GM12878 (cell line): ENCODE data around the gene TMEM179B. TPM values are rescaled to one million over a fixed set of nuclear protein-coding genes. Genes with fewer than 3 reads are reported as not detected.
A peak's percentile ranks its signal among the peaks of the same experiment; 100 is the strongest.

Source experiments
- ATF7 ChIP-seq: fragments of 450-650 bp; IDR thresholded peaks from 2 replicates; pipeline ENCODE4 v1.6.1; 2016; ENCODE audit warnings: low read depth, mild to moderate bottlenecking
- EED ChIP-seq: sonication (generic); IDR thresholded peaks from 2 replicates; pipeline ENCODE4 v1.6.1; 2016; ENCODE audit warnings: antibody characterized with exemption, low read depth
- HCFC1 ChIP-seq: fragments of 150-350 bp; IDR thresholded peaks from 2 replicates; pipeline ENCODE4 v1.6.1; 2014; ENCODE audit warnings: low read length
- JUNB ChIP-seq: IDR thresholded peaks from 2 replicates; pipeline ENCODE4 v1.6.1; 2016; ENCODE audit warnings: antibody characterized with exemption, mild to moderate bottlenecking
- JUND ChIP-seq: IDR thresholded peaks from 2 replicates; pipeline ENCODE4 v1.6.1; 2012; ENCODE audit warnings: low read depth, mild to moderate bottlenecking, low read length, improper control_type of control experiment, moderate library complexity
- MYB ChIP-seq: fragments of 150-350 bp; IDR thresholded peaks from 2 replicates; pipeline ENCODE4 v1.6.1; 2014; ENCODE audit warnings: mild to moderate bottlenecking, low read depth, low read length, borderline replicate concordance
- MYC ChIP-seq: IDR thresholded peaks from 2 replicates; pipeline ENCODE4 v1.6.1; 2011; ENCODE audit warnings: mild to moderate bottlenecking, low read length, moderate library complexity, inconsistent platforms; ENCODE audit not compliant: insufficient read depth, insufficient replicate concordance, insufficient read length, severe bottlenecking
- NFYB ChIP-seq: IDR thresholded peaks from 2 replicates; pipeline ENCODE4 v1.6.1; 2011; ENCODE audit warnings: low read depth, mild to moderate bottlenecking, low read length, improper control_type of control experiment, moderate library complexity; ENCODE audit not compliant: insufficient read depth
- PML ChIP-seq: IDR thresholded peaks from 2 replicates; pipeline ENCODE4 v1.6.1; 2012; ENCODE audit warnings: low read length, inconsistent platforms
- POLR2AphosphoS2 ChIP-seq: IDR thresholded peaks from 2 replicates; pipeline ENCODE4 v1.6.1; 2011; ENCODE audit warnings: low read depth, mild to moderate bottlenecking, low read length, improper control_type of control experiment, moderate library complexity
- RAD51 ChIP-seq: fragments of 450-650 bp; IDR thresholded peaks from 2 replicates; pipeline ENCODE4 v1.6.1; 2016; ENCODE audit warnings: moderate library complexity, mild to moderate bottlenecking, inconsistent platforms
- RB1 ChIP-seq: fragments of 450-650 bp; formaldehyde crosslinking; IDR thresholded peaks from 2 replicates; pipeline ENCODE4 v1.6.1; 2017; ENCODE audit warnings: mild to moderate bottlenecking, borderline replicate concordance
- SPI1 ChIP-seq: IDR thresholded peaks from 2 replicates; pipeline ENCODE4 v1.6.1; 2011; ENCODE audit warnings: low read depth, mild to moderate bottlenecking, low read length, moderate library complexity, borderline replicate concordance; ENCODE audit not compliant: insufficient read depth
- SREBF1 ChIP-seq: IDR thresholded peaks from 2 replicates; pipeline ENCODE4 v1.6.1; 2012; ENCODE audit warnings: mild to moderate bottlenecking, low read length
- TCF12 ChIP-seq: IDR thresholded peaks from 2 replicates; pipeline ENCODE4 v1.6.1; 2011; ENCODE audit warnings: low read depth, mild to moderate bottlenecking, low read length
- ZZZ3 ChIP-seq: IDR thresholded peaks from 2 replicates; pipeline ENCODE4 v1.6.1; 2011; ENCODE audit warnings: low read depth; ENCODE audit not compliant: control insufficient read depth, insufficient read length
- polyA plus RNA-seq, 11 experiments: library from polyadenylated mRNA; depleted of rRNA in 4 of 11; unstranded in 6 of 11; stranded (reverse) in 5 of 11; fragments of >200 nt; fragmentation: Nextera tagmentation in 4 of 11; fragmentation: Illumina TruSeq in 1 of 11; extraction: Ambion mirVana in 4 of 11; extraction: Trizol in 1 of 11; gene quantifications; 1 replicate in 1 of 11; 2 replicates in 10 of 11; pipeline versions ENCODE4 v1.2.1 to v1.2.3, GENCODE V29; 2011 to 2016; ENCODE audit warnings: inconsistent platforms in 2 of 11, missing spikeins in 2 of 11, low read depth in 1 of 11
- total RNA-seq, 4 experiments: library from RNA; depleted of rRNA in 3 of 4; stranded (reverse); fragments of >200 nt in 3 of 4; fragmentation: Illumina TruSeq in 1 of 4; extraction: Trizol in 1 of 4; gene quantifications; 2 replicates each; pipeline versions ENCODE4 v1.2.1 to v1.2.3, GENCODE V29; 2013 to 2021
- TF ChIP-seq, protein P1 (sequence below): fragments of 450-650 bp; IDR thresholded peaks from 2 replicates; pipeline ENCODE4 v1.6.1; 2017; ENCODE audit warnings: mild to moderate bottlenecking, moderate library complexity
- TF ChIP-seq, protein P2 (sequence below): fragments of 450-650 bp; IDR thresholded peaks from 2 replicates; pipeline ENCODE4 v1.6.1; 2016; ENCODE audit warnings: mild to moderate bottlenecking
- TF ChIP-seq, protein P3 (sequence below): fragments of 450-650 bp; IDR thresholded peaks from 2 replicates; pipeline ENCODE4 v1.6.1; 2016; ENCODE audit warnings: mild to moderate bottlenecking, moderate library complexity, borderline replicate concordance

TMEM179B gene
- total and polyA plus RNA-seq, 10 of the 15 experiments (the other 5 are each of a cell fraction or from before 2014, with no cell fraction given): 21.7 to 82.4 (median 42.0) TPM

DNA sequence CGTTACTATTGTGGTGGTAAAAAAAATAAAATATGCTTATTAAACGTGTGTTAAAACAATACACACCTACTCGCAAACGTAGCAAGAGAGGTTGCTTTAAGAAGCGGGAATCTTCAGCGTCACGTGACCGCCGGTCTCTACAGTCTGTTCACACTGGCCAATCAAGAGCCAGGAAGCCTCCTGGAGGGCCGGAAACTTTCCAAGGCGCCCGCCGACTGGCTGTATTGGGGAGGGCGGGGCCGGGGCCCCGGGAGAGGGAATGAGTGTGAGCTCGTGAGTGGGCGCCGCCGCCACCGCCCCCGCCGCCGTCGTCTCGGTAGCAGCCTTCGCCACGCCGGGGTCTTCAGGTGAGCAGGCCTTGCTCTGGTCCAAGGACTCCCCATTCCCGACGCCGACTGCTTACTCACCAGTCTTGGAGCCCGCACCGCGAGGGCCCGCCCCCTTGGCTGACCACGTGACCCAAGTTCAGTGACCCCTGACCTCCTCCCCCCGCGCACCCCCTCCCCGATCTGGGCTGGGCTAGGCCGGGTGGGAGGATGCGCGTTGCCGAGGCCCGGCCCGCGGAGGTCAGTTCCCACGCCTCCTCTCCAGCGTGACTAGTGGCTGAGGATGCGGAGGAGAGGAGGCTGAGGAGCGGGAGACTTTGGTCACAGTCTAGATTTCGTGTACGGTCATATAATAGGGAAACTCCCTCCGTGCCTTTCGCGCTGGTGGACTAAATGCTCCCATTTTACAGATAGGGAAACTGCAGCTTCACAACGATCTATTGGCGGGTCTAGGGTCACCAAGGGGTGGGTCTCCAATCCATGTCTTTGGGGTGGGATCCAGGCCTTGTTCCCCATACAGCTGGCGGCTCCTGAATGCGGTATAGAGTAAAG is 15.8 kb upstream of the TMEM179B start, which contains the start of gene TAF6L (continued):
- TF ChIP-seq, protein P1, sequence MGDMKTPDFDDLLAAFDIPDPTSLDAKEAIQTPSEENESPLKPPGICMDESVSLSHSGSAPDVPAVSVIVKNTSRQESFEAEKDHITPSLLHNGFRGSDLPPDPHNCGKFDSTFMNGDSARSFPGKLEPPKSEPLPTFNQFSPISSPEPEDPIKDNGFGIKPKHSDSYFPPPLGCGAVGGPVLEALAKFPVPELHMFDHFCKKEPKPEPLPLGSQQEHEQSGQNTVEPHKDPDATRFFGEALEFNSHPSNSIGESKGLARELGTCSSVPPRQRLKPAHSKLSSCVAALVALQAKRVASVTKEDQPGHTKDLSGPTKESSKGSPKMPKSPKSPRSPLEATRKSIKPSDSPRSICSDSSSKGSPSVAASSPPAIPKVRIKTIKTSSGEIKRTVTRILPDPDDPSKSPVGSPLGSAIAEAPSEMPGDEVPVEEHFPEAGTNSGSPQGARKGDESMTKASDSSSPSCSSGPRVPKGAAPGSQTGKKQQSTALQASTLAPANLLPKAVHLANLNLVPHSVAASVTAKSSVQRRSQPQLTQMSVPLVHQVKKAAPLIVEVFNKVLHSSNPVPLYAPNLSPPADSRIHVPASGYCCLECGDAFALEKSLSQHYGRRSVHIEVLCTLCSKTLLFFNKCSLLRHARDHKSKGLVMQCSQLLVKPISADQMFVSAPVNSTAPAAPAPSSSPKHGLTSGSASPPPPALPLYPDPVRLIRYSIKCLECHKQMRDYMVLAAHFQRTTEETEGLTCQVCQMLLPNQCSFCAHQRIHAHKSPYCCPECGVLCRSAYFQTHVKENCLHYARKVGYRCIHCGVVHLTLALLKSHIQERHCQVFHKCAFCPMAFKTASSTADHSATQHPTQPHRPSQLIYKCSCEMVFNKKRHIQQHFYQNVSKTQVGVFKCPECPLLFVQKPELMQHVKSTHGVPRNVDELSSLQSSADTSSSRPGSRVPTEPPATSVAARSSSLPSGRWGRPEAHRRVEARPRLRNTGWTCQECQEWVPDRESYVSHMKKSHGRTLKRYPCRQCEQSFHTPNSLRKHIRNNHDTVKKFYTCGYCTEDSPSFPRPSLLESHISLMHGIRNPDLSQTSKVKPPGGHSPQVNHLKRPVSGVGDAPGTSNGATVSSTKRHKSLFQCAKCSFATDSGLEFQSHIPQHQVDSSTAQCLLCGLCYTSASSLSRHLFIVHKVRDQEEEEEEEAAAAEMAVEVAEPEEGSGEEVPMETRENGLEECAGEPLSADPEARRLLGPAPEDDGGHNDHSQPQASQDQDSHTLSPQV: 0 out of 2 replicates have a peak, but pooled peaks have one; percentile 24
- TF ChIP-seq NFYB: peak; percentile 69; the same call in 1 of the 2 replicates
- no peak for TF ChIP-seq ZZZ3
- peak; percentile 80; the same call in 1 of the 2 replicates for TF ChIP-seq EED
- TF ChIP-seq MYB: no peak
- TF ChIP-seq, protein P2, sequence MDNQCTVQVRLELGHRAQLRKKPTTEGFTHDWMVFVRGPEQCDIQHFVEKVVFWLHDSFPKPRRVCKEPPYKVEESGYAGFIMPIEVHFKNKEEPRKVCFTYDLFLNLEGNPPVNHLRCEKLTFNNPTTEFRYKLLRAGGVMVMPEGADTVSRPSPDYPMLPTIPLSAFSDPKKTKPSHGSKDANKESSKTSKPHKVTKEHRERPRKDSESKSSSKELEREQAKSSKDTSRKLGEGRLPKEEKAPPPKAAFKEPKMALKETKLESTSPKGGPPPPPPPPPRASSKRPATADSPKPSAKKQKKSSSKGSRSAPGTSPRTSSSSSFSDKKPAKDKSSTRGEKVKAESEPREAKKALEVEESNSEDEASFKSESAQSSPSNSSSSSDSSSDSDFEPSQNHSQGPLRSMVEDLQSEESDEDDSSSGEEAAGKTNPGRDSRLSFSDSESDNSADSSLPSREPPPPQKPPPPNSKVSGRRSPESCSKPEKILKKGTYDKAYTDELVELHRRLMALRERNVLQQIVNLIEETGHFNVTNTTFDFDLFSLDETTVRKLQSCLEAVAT: no peak
- TF ChIP-seq, protein P3, sequence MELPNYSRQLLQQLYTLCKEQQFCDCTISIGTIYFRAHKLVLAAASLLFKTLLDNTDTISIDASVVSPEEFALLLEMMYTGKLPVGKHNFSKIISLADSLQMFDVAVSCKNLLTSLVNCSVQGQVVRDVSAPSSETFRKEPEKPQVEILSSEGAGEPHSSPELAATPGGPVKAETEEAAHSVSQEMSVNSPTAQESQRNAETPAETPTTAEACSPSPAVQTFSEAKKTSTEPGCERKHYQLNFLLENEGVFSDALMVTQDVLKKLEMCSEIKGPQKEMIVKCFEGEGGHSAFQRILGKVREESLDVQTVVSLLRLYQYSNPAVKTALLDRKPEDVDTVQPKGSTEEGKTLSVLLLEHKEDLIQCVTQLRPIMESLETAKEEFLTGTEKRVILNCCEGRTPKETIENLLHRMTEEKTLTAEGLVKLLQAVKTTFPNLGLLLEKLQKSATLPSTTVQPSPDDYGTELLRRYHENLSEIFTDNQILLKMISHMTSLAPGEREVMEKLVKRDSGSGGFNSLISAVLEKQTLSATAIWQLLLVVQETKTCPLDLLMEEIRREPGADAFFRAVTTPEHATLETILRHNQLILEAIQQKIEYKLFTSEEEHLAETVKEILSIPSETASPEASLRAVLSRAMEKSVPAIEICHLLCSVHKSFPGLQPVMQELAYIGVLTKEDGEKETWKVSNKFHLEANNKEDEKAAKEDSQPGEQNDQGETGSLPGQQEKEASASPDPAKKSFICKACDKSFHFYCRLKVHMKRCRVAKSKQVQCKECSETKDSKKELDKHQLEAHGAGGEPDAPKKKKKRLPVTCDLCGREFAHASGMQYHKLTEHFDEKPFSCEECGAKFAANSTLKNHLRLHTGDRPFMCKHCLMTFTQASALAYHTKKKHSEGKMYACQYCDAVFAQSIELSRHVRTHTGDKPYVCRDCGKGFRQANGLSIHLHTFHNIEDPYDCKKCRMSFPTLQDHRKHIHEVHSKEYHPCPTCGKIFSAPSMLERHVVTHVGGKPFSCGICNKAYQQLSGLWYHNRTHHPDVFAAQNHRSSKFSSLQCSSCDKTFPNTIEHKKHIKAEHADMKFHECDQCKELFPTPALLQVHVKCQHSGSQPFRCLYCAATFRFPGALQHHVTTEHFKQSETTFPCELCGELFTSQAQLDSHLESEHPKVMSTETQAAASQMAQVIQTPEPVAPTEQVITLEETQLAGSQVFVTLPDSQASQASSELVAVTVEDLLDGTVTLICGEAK: peak; percentile 50; the same call in 1 of the 2 replicates
- TF ChIP-seq SREBF1: no peak
- TF ChIP-seq ATF7: no peak
- TF ChIP-seq SPI1: no peak
- TF ChIP-seq TCF12: peak; percentile 25; the same call in 1 of the 2 replicates
- peak; percentile 69 for TF ChIP-seq POLR2AphosphoS2
- 0 out of 2 replicates have a peak, but pooled peaks have one; percentile 66 for TF ChIP-seq RB1
- no peak for TF ChIP-seq MYC
- TF ChIP-seq RAD51: peak; percentile 99
- no peak for TF ChIP-seq JUND
- peak; percentile 24; the same call in 1 of the 2 replicates for TF ChIP-seq HCFC1
- peak; percentile 11; the same call in 1 of the 2 replicates for TF ChIP-seq PML
- TF ChIP-seq JUNB: no peak
